NCI-H69 (cell line): Measurements from ENCODE around the gene LIG1.
"Not testable (repeated sequence)": the region's sequence is repeated elsewhere in the genome, so short reads cannot be mapped to it uniquely, and the experiment has no call there.

Experiments used
- DNase-seq: peaks from one replicate; lab custom pipeline; 2025; lab: John Stamatoyannopoulos, UW

Gene LIG1

DNA sequence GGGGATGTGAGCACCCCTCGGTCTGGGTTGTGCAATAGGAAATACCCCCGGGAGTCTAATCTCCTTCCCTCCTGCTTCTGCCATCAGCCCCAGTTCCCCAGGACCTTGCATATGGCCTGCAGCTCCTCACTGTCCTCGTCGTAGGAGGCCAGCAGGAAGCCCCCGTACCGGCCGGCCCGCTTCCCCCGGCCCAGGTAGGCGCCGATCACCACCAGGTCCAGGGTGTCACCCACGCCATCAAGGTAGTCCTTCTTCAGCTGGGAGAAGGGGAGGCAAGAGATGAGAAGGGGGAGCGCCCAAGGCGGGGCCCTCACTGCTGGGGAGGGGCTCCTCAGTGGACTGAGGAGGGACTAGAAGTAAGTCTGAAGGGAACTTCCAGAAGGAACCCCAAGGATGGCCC is 49.1 kb downstream of the LIG1 start:
- DNase-seq, result no peak

DNA sequence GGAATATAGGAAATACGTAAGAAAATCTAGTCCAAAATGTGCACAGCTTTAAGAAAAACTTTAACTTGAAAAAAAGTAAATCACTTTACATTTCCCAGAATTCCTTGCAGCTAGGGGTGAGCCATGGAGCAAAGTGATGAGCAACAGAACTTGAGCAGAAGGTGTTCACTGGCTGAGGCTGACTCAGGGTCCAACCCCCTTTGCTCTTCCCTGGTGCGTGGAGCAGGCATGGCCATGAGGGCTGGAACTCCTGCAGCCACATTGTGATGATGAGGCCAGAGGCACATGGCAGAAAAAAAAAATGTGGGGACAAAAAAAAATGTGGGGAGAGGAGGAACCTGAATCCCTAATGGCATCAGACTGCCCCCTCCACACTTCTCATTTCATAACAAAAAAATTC is 49.6 kb downstream of the LIG1 start:
- DNase-seq, result no peak

DNA sequence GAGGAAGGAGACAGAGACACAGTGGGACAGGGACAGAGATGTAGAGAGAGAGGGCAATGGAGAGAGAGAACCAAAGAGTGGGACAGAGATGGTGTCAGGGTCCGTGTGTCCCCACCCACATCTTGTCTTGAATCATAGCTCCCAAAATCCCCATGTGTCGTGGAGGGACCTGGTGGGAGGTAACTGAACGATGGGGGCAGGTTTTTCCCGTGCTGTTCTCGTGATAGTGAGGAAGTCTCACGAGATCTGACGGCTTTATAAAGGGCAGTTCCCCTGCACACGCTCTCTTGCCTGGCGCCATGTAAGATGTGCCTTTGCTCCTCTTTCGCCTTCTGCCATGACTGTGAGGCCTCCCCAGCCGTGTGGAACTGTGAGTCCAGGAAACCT is 52.0 kb downstream of the LIG1 start:
- DNase-seq, result no peak

DNA sequence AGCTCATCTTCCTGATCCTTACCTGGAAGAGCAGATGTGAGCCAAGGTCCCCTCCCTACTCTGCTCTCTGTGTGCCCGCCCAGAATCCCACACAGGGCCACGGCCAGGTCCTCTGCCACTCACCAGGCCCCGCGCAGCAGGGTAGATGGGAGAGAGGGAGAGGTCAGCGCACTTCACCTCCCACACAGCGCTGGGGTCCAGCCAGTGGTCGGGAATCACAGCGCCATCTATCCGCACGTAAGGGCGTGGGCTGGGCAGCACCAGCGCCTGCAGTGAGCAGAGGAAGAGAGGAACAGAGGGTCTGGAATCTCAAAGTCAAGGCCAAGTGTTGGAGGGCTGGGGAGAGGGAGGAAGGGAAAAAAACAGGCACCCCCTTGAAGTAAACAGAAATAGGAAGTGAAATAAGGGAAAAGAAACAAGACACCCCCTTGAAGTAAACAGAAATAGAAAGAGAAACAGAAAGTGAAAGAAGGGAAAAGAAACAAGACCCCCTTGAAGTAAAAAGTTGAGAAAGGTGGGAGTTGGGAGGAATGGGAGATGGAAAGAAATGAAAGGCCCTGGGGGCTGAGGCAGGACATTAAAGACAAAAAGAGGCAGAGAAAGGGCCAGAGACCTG is 52.5 kb downstream of the LIG1 start:
- DNase-seq, result no peak

DNA sequence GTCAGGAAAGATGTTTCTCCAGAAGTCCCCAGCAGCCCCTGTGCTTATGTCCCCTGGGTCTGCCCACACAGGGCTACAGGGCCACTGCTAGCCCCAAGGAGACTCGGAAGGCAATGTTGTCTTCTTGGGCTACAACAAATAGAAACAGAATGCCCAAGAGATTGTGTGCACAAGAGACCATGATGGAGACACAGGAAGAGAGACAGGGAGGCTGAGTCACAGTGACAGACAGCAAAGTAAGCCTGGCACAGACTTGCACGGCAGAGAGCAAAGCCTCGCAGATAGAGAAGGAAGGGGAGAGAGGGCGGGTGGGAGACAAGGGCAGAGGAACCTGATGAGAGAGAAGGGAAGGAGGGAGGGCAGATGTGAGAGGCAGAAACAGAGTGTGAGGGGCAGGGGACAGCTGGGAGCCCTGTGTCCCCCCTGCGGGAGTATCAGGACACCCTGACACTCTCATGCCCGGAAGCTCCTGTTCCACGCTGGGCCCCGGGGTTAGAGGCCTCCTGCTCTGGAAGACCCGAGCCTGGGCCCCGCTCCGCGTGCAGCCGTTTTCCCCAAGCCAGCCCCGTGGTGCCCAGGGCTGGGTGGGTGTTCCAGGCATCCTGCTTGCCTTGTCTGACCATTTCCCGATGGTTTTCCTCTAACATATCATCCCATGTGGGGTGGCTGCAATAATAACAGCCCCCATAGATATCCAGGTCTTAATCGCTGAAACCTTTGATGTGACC is 56.8 kb downstream of the LIG1 start:
- peak; percentile 11 for DNase-seq

DNA sequence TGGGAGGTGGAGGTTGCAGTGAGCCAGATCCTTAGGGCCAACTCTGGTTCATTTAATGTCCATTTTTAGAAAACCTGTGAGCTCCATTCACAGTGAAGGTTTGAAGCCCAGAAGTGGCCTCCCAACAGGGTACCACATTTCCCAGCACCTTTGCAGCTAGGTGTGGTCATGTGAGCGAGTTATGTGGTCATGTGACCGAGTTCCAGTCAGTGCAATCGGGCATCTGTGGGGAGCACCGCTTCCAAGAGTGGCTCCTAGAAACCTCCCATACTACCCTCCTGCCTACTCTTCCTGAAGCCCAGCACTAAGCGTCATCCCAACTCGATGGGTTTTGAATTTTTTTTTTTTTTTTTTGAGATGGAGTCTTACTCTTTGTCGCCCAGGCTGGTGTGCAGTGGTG is 58.9 kb downstream of the LIG1 start:
- DNase-seq, result peak; percentile 73

DNA sequence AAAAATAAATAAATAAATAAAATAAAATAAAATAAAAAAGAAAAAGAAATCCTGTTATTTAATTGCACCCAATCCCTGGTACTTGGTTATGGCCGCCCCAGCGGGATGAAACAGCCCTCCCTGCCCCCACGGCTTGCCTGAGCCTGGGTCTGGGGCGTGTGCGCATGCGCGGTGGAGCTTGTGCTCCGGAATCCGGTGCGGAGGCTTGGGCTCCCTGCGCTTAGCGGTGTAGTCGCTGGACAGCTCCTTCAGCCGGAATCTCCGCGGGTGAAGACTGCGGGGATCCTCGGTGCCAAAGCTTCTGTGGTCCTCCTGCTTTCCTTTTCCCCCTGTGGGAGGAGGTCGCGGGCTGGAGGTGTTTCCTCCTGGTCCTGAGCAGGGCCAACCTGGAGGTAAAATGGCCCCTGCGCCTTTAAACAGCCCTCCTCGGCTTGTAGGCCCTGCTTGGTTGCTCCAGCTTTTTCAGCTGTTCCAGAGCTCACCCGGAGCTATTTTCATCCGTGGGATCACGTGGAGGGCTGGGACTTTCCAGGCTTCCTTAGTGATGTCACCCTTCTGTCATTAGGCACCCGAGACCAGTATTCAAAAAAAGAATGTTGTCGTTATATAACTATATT is 59.7 kb downstream of the LIG1 start, which contains the start of gene PLA2G4C:
TSS of gene PLA2G4C (minus strand) at position 468 of the 617 bp plus-strand sequence. CDS start 4,288 bp downstream, outside the sequence.
- DNase-seq, result peak; percentile 95

DNA sequence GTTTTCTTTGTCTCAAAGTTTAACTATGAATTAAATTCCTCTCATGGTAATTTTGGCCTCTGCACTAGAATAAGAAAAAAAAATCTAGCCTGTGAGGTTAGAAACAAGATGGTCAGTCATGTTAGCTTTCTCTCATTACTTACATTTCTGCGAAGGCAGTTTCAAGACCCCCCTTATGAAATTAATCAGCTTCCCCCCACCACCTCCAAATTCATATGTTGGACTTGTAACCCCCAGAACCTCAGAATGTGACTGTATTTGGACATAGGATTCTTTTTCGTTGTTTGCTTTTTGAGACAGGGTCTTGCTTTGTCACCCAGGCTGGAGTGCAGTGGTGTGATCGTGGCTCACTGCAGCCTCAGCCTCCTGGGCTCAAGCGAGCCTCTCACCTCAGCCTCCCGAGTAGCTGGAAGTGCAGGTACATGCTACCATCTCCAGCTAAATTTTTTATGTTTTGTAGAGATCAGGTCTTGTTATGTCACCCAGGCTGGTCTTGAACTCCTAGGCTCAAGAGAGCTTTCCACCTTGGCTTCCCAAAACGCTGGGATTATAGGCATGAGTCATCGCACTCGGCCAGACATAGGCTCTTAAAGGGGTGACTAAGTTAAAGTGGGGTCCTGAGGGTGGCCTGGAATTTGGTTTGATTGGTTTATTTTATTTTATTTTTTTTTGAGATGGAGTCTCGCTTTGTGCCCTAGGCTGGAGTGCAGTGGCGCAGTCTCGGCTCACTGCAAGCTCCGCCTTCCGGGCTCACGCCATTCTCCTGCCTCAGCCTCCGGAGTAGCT is 61.0 kb downstream of the LIG1 start:
- DNase-seq, result peak; percentile 5

DNA sequence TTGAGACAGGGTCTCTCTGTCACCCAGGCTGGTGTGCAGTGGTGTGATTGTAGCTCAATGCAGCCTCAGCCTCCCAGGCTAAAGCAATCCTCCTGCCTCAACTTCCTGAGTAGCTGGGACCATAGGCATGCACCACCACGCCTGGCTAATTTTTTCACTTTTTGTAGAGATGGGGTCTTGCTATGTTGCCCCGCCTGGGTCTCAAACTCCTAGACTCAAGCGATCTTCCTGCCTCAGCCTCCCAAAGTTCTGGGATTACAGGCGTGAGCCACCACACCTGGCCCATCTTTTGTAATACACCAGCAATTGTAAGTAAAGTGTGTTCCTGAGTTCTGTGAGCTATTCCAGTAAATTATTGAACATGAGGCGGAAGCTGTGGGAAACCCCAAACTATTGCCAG is 66.2 kb downstream of the LIG1 start:
- DNase-seq, result no peak

DNA sequence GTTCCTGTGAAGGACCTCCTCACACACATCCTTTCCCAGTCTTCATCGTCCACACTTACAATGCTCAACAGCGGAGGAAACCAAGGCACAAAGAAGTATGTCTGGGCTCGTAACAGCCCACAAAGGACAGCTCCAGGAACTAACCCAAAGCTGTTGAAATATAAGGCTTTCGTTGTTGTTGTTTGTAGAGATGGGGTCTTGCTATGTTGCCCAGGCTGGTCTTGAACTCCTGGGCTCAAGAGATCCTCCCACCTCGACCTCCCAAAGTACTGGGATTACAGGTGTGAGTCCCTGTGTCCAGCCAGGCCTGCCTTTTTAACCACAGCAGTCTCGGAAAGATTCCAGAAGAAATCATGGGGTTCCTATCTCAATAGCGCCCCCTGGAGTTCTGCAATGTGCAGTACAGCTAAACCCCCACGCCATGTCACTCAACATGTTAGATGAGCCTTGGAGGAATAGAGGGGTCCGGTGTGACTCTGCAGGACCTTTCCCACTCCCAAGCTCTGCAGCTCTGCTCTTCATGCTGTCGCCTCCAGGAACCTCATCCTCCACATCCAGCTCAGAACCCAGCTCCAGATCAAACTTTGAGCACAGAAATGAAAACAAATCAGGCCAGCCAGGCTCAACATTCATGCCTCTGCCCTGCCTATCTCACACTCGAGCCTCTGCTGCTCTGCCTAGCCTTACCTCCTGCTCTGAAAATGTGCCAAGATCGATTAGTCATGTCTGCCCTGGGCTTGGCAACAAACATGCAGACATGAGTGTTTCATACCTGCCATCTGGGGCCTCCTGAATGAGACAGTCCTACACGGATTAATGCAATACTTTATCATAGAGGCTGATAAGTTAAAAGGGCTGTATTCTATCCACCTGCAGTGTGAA is 67.0 kb downstream of the LIG1 start:
- DNase-seq, result peak; percentile 63

DNA sequence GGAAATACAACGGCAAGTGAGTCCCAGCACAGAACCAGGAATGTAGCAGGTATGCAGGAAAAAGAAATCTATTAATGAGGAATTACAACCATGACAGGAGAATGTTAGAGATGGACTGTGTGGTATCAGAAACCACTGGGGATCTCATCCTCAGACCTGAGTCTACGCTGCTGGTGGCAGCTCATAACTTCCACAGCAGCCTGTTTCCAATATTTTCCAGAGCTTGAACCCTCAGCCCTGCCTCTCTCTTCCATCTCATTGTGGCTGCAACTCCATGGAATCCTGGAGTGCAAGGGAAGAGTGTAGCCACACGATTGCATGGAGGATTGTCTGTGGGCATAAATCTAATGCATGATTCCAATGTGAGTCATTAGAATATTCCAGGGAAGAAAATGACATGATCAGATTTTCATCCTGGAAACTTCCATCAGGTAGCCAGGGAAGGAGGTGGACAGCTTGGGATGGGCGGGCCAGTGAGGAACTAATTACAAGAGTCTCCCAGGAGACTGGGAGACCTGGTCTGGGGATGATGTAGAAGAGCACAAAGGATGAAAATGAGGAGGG is 74.5 kb downstream of the LIG1 start:
- no peak for DNase-seq

DNA sequence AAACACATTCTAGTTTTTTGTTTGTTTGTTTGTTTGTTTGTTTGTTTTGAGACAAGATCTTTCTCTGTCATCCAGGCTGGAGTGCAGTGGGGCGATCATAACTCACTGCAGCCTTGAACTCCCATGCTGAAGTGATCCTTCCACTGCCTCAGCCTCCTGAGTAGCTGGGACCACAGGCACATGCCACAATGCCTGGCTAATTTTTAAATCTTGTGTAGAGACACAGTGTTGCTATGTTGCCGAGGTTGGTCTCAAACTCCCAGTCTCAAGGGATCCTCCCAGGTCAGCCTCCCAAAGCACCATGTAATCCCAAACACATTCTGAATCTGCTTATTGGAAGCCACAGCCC is 75.3 kb downstream of the LIG1 start:
- DNase-seq, result no peak

DNA sequence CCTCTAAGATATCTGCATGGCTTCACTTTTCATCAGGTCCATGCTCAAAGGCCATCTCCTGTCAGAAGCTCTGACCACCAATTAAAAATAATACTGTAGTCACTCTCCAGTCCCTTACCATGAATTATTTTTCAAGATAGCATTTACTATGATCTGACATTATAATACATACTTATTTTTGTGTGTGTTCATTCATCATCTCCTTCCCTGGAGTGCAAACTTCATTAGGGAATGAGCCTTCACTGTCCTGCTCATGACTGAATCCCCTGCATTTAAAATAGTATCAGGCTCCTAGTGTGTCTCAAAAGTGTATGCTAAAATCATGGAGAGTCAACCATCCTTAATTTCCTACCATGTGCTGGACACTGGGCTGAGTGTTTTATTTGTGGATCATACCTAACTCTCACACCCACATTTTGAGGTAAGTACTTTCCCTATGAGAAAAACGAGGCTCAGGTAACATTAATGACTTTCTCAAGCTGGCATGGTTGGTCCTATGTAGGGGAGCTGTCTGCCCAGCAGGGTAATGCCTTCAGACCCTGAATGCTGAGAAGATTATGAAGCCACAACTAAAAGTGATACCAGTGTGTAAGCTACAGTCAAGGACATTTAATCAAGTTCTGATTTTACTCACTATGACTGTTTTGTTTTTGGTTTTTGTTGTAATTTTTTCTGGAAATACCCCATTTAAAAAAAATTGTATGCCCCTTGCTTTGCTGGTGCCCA is 75.9 kb downstream of the LIG1 start:
- DNase-seq, result no peak

DNA sequence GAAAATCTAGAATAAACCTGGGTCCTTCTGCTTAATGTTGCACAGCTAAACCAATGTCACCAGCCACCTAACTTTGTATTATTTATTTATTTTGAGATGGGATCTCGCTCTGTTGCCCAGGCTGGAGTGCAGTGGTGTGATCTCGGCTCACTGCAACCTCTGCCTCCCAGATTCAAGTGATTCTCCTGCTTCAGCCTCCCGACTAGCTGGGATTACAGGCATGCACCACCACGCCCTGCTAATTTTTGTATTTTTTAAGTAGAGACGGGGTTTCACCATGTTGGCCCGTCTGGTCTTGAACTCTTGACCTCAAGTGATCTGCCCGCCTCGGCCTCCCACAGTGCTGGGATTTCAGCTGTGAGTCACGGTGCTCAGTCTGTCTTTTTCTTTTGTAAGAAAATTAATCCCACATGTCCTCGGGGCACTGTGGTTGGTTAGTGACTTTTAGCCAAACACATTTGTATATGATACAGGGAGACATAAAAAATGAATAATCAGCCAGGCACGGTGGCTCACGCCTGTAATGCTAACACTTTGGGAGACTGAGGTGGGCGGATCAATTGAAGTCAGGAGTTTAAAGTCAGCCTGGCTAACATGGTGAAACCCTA is 78.9 kb downstream of the LIG1 start:
- DNase-seq, result peak; percentile 30

DNA sequence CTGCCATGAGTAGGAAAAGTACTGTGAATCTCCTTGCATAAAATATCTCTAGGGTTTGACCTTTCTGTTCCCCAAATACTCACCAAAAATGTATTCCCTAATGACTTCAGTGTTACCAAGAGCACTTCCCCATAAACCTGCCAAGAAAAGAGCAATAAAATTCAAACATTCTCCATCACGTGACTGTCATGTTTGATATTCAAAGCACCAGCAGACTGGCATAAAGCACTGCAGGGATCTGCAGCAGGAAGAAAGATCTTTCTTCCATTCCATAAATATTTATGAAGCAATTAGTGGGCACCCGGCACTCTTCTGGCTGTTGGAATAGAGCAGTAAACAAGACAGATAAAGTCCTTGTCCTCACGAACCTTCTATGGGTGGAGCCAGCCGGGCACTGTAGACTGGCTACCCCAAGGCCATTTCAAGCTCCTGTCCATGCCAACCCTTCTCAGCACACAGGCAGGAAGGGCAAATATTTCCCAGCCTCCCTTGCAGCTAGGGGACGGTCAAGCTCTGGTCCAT is 79.8 kb downstream of the LIG1 start:
- DNase-seq, result peak; percentile 15

DNA sequence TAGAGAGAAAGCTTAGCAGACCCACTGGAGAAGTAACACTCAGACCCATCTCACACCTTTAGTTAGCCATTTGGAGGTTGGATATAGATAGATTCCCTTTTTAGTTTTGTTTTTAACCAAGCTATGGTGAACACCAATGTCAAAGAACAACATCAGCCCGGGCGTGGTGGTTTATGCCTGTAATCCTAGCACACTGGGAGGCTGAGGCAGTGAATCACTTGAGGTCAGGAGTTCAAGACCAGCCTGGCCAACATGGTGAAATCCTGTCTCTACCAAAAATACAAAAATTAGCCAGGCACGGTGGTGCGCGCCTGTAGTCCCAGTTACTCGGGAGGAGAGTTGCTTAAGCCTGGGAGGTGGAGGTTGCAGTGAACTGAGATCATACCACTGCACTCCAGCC is 81.2 kb downstream of the LIG1 start:
- DNase-seq, result not testable (repeated sequence)

DNA sequence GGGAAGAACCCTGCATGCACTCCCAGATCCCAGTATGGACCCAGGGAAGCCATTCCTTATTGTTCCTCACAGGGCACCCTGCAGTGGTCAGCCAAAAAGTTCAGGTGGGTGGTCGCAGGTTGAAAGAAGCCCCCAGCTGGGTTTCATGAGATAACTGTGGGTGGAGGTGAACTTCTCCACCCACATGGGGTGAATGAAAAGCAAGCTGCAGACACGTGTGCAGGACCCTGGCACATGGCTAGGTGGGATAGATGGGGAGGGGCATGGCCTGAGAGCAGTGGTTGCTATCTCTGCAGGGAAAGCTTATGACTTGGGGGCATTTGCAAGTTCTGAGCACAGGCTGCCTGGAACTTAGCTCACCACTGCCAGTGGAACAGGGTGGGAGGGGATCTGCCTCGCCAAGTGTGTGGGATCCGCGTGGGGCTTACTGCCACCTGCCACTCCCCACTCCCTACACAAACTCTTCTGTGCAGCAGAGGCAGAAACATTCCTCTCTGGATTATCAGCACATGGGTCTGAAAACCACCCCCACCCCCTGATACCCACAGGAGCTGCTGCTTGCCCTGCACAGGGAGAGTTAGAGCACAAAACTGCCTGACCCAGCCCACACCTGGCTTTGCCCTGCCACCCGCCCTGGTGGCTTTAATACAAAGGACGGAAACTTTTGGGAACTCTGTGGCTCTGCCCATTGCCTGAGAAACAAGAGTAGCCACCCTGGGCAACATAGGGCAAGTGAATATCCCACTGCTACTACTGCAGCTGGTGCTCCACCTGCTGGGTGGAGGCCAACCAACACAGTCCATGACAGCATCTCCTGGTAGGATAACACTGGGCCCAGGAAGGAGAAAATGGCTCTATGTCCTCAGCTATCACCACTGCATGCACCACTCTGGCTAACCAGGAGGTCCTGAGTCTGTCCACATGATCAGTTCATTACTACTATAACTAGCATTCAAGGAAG is 84.0 kb downstream of the LIG1 start:
- DNase-seq, result no peak

DNA sequence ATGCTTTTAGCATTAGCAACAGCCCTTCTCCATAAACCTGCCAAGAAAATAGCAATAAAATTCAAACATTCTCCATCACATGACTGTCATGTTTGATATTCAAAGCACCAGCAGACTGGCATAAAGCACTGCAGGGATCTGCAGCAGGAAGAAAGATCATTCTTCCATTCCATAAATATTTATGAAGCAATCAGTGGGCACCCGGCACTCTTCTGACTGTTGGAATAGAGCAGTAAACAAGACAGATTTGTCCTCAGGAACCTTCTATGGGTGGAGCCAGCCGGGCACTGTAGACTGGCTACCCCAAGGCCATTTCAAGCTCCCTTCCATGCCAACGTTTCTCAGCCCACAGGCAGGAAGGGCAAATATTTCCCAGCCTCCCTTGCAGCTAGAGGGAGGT is 85.1 kb downstream of the LIG1 start:
- no peak for DNase-seq

DNA sequence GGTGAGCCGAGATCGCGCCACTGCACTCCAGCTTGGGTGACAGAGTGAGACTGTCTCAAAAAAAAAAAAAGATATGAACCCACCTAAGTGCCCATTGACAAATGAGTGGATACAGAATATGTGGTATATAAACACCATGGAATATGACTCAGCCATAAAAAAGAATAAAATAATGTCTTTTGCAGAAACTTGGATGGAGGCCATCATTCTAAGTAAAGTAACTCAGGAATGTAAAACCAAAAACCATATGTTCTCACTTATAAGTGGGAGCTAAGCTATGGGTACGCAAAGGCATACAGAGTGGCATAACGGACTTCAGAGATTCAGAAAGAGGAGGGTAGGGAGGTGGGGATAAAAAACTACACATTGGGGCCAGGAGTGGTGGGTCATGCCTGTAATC is 89.0 kb downstream of the LIG1 start:
- DNase-seq, result no peak
